K562 treated with DMSO at 1 percent for 48 hours (cell line): ENCODE results near the gene PFDN1. TPM values are rescaled to one million over a fixed set of nuclear protein-coding genes. Genes with fewer than 3 reads are reported as not detected.

Experiments
- total RNA-seq: library from RNA; unstranded; fragments of 300-600 nt; gene quantifications from 2 replicates; pipeline ENCODE4 v1.2.3, GENCODE V29; 2022; ENCODE audit warnings: low replicate concordance; ENCODE audit errors: extremely low read depth

Gene PFDN1
- total RNA-seq: not detected in 2 replicates

GRCh38 chr5:140302786-140303639, at the start of gene PFDN1:
PFDN1 (minus strand) TSS chr5:140303101; CDS start chr5:140303073, 28 bp downstream.

GRCh38 chr5:140346348-140347221, 43.7 kb upstream of the PFDN1 start, which contains the start of gene HBEGF:
HBEGF (minus strand) TSS chr5:140346603; CDS start chr5:140346328, 275 bp downstream.

Other genes with a start within 250 kb of the PFDN1 start
- not detected in 2 replicates for gene PURA, start 189.0 kb downstream of the PFDN1 start, total RNA-seq
- gene IGIP, start 177.2 kb downstream of the PFDN1 start, total RNA-seq: not detected in 2 replicates
- gene CYSTM1, start 127.9 kb downstream of the PFDN1 start, total RNA-seq: not detected in 2 replicates
- gene HBEGF, start 43.5 kb upstream of the PFDN1 start, total RNA-seq: not detected in 2 replicates
- not detected in 2 replicates for gene SLC4A9, start 57.1 kb upstream of the PFDN1 start, total RNA-seq
- not detected in 2 replicates for gene ANKHD1, start 98.7 kb upstream of the PFDN1 start, total RNA-seq
- gene EIF4EBP3, start 244.6 kb upstream of the PFDN1 start, total RNA-seq: not detected in 2 replicates